Adrenal gland (tissue), 5 donors: ENCODE data around the gene NXPE3.

Source experiments
- CTCF ChIP-seq, 6 experiments: fragments of 450-650 bp in 4 of 6; fragments of 200-600 bp in 2 of 6; sonication (generic) in 1 of 6; IDR thresholded peaks; 1 replicate in 5 of 6; 2 replicates in 1 of 6; pipeline versions ENCODE4 v1.5.1 to v1.8.0; 2016 to 2021; ENCODE audit warnings: antibody characterized with exemption in 6 of 6, mild to moderate bottlenecking in 2 of 6, moderate library complexity in 1 of 6
- POLR2A ChIP-seq, 2 donors: fragments of 450-650 bp; IDR thresholded peaks; one replicate each; pipeline ENCODE4 v1.6.1; 2017; ENCODE audit warnings: antibody characterized with exemption in 2 of 2, mild to moderate bottlenecking in 2 of 2, moderate library complexity in 1 of 2
- donor health status: DM: no; HTN: no; CAD: no.

GRCh38 chr3:101780661-101781060 is 1.6 kb downstream of the NXPE3 start:
- TF ChIP-seq CTCF (IDR thresholded peaks at IDR 0.05) (no peak), POLR2A (IDR thresholded peaks at IDR 0.05) (no peak)
